DOHH2 (cell line): Measurements from ENCODE around the gene LATS1.

Source experiments
- CTCF ChIP-seq: fragments of 200-600 bp; sonication (generic); IDR thresholded peaks from one replicate; pipeline ENCODE4 v1.5.1; 2014; ENCODE audit warnings: antibody characterized with exemption, mild to moderate bottlenecking, low read depth, low read length; ENCODE audit not compliant: poor library complexity, severe bottlenecking
- EZH2phosphoT487 ChIP-seq: fragments of 200-600 bp; sonication (generic); IDR thresholded peaks from 2 replicates; pipeline ENCODE4 v1.6.1; 2017; ENCODE audit warnings: borderline replicate concordance, mild to moderate bottlenecking, antibody characterized with exemption, low read length, moderate library complexity, mixed read lengths

- TF ChIP-seq CTCF (no peak), EZH2phosphoT487 (no peak)
Observed at GRCh38 chr6:149660028-149660427, 57.9 kb downstream of the LATS1 start.
